ENCODE measurements around the gene TMPRSS11F.

TMPRSS11F gene

DNA sequence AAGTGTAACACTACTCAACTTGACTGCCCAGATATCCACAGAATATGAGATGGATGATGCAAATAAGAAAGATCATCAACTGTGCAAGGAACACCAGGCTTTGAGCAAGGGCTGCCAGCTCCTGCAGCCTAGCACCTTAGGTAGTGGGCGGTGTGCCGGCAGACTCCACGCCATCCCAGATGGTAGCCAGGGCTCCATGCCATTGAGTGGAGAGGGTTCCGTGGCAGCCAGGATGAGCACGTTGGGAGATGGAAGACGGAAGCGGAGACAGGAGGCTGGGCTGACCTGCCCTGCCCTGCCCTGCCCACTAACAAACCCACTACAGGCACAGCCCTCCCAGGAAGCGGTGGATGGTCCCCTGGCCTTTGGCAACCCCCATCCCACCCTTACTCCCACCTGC is 51.9 kb downstream of the TMPRSS11F start:
- DNase-seq (ENCODE audit: low spot score) = no peak

- no peak for DNase-seq (ENCODE audit: low spot score)
These were observed 52.4 kb downstream of the TMPRSS11F start for GRCh38 chr4:68077301-68077700.

DNA sequence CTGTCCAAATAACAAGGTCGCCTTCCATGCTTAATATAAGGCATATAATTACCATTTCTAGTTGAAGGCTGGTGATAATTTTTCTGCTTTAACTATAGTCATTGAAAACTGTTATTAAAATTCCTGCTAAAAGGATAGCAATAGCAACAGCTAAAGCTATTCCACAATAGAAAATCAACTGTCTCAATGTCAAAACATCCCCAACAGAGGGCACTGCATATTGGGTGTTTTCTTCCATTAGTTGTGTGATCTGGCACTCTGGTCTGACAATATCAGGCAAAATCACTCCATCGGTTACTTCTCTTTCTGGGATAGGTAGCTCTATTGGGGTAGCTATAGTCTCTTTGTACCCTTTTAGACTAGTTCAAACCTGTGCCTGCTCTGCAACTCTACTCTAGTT is 53.5 kb downstream of the TMPRSS11F start:
- DNase-seq (ENCODE audit: low spot score) = no peak

- DNase-seq (ENCODE audit: low spot score) = no peak
These were observed 55.3 kb downstream of the TMPRSS11F start for GRCh38 chr4:68074397-68074796.

DNA sequence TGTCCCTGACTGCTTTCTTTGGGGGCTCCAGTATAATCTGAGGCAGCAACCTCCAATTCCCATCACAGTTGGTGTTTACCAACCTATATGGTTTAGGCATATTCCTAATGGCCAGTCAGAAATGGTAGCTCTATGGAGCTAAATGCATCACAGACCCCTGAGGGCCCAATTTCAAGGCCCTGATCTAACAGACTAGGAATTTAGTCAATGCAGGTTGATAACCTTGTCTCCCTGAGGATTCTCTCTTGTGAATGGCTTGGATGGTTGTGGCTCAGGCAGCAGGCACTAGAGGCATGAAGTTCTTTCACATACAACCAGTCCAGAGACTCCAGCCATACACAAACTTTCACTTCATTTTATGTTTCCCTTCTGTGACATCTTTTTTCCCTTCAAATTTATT is 59.4 kb downstream of the TMPRSS11F start:
- no peak for DNase-seq (ENCODE audit: low spot score)

DNA sequence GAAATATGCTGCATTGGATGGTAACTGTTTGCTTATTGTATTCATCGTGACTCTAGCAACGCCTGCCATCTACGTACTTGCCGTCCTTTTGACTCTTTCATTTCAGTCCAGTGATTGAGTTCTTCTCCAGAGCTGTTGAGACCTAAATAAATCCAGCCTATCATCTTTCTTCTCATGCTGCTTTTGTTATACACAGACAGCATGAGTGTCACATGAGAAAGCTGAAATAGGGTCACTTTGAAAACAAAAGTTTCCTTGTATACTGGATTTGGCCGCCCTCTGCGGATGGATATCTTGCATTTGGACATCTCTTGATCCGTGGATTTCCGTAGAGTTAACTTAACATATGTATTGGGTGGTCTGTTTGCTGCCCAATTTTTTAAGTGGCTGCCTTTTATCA is 67.2 kb downstream of the TMPRSS11F start:
- DNase-seq (ENCODE audit: low spot score) = no peak

GRCh38 chr4:68038272-68038671 is 91.4 kb downstream of the TMPRSS11F start:
- no peak for DNase-seq (ENCODE audit: low spot score)

DNA sequence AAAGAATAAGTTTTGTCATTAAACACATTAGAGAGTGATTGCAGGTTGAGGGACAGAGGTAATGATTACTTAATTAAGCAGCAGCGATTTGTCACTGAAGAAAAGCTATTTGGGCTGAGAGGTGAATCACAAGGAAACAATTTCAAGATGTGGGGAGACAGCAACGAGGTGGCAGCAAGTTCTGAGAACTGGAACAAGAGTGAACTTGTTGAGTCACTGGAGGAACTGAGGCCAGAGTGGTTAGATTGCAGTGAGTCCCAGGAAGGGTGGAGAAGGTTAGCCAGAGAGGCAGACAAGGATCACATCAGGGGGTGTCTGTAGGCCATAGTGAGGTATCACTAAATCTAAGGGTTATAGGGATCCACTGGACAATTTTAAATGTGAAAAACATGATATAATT is 108.5 kb downstream of the TMPRSS11F start:
- no peak for DNase-seq (ENCODE audit: low spot score)

DNA sequence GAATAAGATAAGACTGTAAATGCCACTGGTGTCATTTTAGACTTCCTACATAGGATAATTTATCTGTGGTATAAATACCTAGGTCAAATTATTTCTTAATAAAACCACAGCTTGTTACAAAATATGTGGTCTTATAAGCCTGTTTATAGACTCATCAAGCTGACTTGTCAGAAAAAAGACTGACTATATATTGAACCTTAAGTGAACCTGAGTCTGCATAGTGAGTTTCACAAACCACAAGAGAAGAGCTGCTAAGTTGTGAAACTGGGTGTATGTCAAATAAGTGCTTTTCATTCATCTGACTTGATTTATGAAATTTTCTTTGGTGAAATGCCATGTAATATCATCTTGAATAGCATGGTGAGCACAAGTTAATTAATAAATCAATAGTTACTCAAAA is 118.0 kb downstream of the TMPRSS11F start:
- DNase-seq (ENCODE audit: low spot score) = no peak

Measured in CD4-positive, alpha-beta T cell treated with Interleukin-2 at 100 ng/mL for 4 hours (primary cell).